Measurements from ENCODE around the gene UCK1. TPM values are rescaled to one million over a fixed set of nuclear protein-coding genes. Genes with fewer than 3 reads are reported as not detected.

The UCK1 gene
- total and polyA plus RNA-seq, 2 of the 13 experiments (the other 11 are each of a cell fraction or from before 2014, with no cell fraction given): 11.0 to 24.1 TPM

GRCh38 chr9:131522257-131523085 lies 8.6 kb downstream of the UCK1 start:
- ATAC-seq: peak; percentile 18; the same call in 2 of the 3 replicates
- BruUV-seq (replicated peaks): no TSS peak
- no peak for DNase-seq (ENCODE audit: low spot score)
- no peaks in the 10 kb centered on the region for H4K20me1 ChIP-seq (ENCODE audit: insufficient read depth, low read length)
- WGBS (ENCODE audit: low lambda C conversion rate): 96% methylated on average over 23 of the region's 29 CpGs
- in situ Hi-C loops (cut with HindIII; ENCODE audit: extremely low pct_ligation_motif_present, low pct_unique_long_range_greater_than_20kb): no loop called here
- CTCF ChIA-PET (ENCODE audit: low intra/inter-chr PET ratio, low total read pairs): no interaction called here
- H3K27ac ChIP-seq (ENCODE audit: extremely low read length, insufficient read depth, low read length): no peak overlapping the region
- H3K36me3 ChIP-seq (replicated peaks in 1 of 2; ENCODE audit: control insufficient read depth in 1 of 2, insufficient read depth in 2 of 2, low read length in 2 of 2): peaks cover 19 to 50% of the 10 kb centered on the region in 2 experiments
- no peak for FAIRE-seq
- H2AFZ ChIP-seq (ENCODE audit: low read length): no peak overlapping the region
- no peaks in the 10 kb centered on the region for H3K4me1 ChIP-seq (ENCODE audit: insufficient read depth, low read length)
- H3K27me3 ChIP-seq (ENCODE audit: control insufficient read depth in 1 of 2, insufficient read depth in 2 of 2, low read length in 2 of 2): no peaks in the 10 kb centered on the region
- intact Hi-C loops (cut with micrococcal nuclease; ENCODE audit: unreplicated experiment): no loop called here
- H3K9me3 ChIP-seq (ENCODE audit: low read length): no peaks in the 10 kb centered on the region
- no peak overlapping the region for H3K4me2 ChIP-seq (ENCODE audit: low read depth, low read length)
- H3K79me2 ChIP-seq (ENCODE audit: insufficient read depth, low read length): no peaks in the 10 kb centered on the region
- H3K9ac ChIP-seq (ENCODE audit: insufficient read depth, low read depth, low read length): no peak overlapping the region
- POLR2A ChIA-PET: no interaction called here
- no peak overlapping the region for H3K4me3 ChIP-seq (replicated peaks in 1 of 3; ENCODE audit: insufficient read depth in 1 of 3, low read depth in 2 of 3, low read length in 3 of 3)
- TF ChIP-seq POLR2A (IDR thresholded peaks at IDR 0.05; ENCODE audit: insufficient read depth in 1 of 2, low read depth in 2 of 2, low read length in 2 of 2) (peak in 1 of 2 experiments; percentile 38; a peak in 1 of 4 replicates), AGO2 (optimal IDR thresholded peaks at IDR 0.05; ENCODE audit: low read depth, low read length) (peak; percentile 56), ZNF75D (CRISPR knock-in tag; IDR thresholded peaks at IDR 0.05; ENCODE audit: borderline replicate concordance) (no peak)

- no peak overlapping the region for H3K4me2 ChIP-seq (ENCODE audit: low read depth, low read length)
- H2AFZ ChIP-seq (ENCODE audit: low read length): no peak overlapping the region
- FAIRE-seq (no peak), DNase-seq (ENCODE audit: low spot score) (no peak), ATAC-seq (no peak)
- intact Hi-C loops (cut with micrococcal nuclease; ENCODE audit: unreplicated experiment) (no loop called here), in situ Hi-C loops (cut with HindIII; ENCODE audit: extremely low pct_ligation_motif_present, low pct_unique_long_range_greater_than_20kb) (no loop called here)
- no peaks in the 10 kb centered on the region for H3K79me2 ChIP-seq (ENCODE audit: insufficient read depth, low read length)
- no peaks in the 10 kb centered on the region for H3K27me3 ChIP-seq (ENCODE audit: control insufficient read depth in 1 of 2, insufficient read depth in 2 of 2, low read length in 2 of 2)
- H4K20me1 ChIP-seq (ENCODE audit: insufficient read depth, low read length): no peaks in the 10 kb centered on the region
- WGBS (ENCODE audit: low lambda C conversion rate): 98% methylated on average over 12 of the region's 13 CpGs
- ChIA-PET CTCF (ENCODE audit: low intra/inter-chr PET ratio, low total read pairs) (no interaction called here), POLR2A (no interaction called here)
- no peaks in the 10 kb centered on the region for H3K9me3 ChIP-seq (ENCODE audit: low read length)
- no peak overlapping the region for H3K9ac ChIP-seq (ENCODE audit: insufficient read depth, low read depth, low read length)
- peaks cover 21 to 53% of the 10 kb centered on the region in 2 experiments for H3K36me3 ChIP-seq (replicated peaks in 1 of 2; ENCODE audit: control insufficient read depth in 1 of 2, insufficient read depth in 2 of 2, low read length in 2 of 2)
- H3K27ac ChIP-seq (ENCODE audit: extremely low read length, insufficient read depth, low read length): no peak overlapping the region
- TF ChIP-seq ZNF605 (CRISPR knock-in tag; IDR thresholded peaks at IDR 0.05): no peak
- TF ChIP-seq SCMH1 (CRISPR knock-in tag; IDR thresholded peaks at IDR 0.05; ENCODE audit: borderline replicate concordance): no peak
- no peaks in the 10 kb centered on the region for H3K4me1 ChIP-seq (ENCODE audit: insufficient read depth, low read length)
- H3K4me3 ChIP-seq (replicated peaks in 1 of 3; ENCODE audit: insufficient read depth in 1 of 3, low read depth in 2 of 3, low read length in 3 of 3): no peak overlapping the region
- no TSS peak for BruUV-seq (replicated peaks)
These were observed 9.2 kb downstream of the UCK1 start for GRCh38 chr9:131521822-131522221.

Measured in HepG2 (cell line).